ENCODE results near the gene CDK19. TPM values are rescaled to one million over a fixed set of nuclear protein-coding genes. Genes with fewer than 3 reads are reported as not detected.
A peak's percentile ranks its signal among the peaks of the same experiment; 100 is the strongest.
"Not testable (repeated sequence)": the region's sequence is repeated elsewhere in the genome, so short reads cannot be mapped to it uniquely, and the experiment has no call there.

Gene CDK19
- polyA plus RNA-seq, 3 donors from 2014 or later, result 1.7 to 5.2 (median 2.4) TPM

- Mint-ChIP-seq H3K9me3 (no peaks in the 10 kb centered on the region), H3K4me3 (no peak overlapping the region), H3K27me3 (ENCODE audit: low read depth in 3 of 3) (no peaks in the 10 kb centered on the region), H3K4me1 (peaks cover 31 to 46% of the 10 kb centered on the region in 2 donors), H3K36me3 (peaks cover 5 to 6% (median 5%) of the 10 kb centered on the region in 3 donors), H3K27ac (peak overlapping the region in 3 of 6 donors; percentile 3 to 33 (median 3))
- DNase-seq, result no peak
These were observed 54.7 kb downstream of the CDK19 start for GRCh38 chr6:110760589-110760988.

- not testable (repeated sequence) for H3K27me3 Mint-ChIP-seq (ENCODE audit: low read depth in 3 of 3); H3K27ac Mint-ChIP-seq; H3K4me3 Mint-ChIP-seq; H3K9me3 Mint-ChIP-seq; DNase-seq
- Mint-ChIP-seq H3K4me1 (peaks cover 35 to 51% of the 10 kb centered on the region in 2 donors), H3K36me3 (peaks cover 5 to 11% (median 5%) of the 10 kb centered on the region in 3 donors)
These were observed 55.2 kb downstream of the CDK19 start for GRCh38 chr6:110760098-110760497.

GRCh38 chr6:110757926-110758325, 57.3 kb downstream of the CDK19 start:
- DNase-seq, result no peak
- no peak overlapping the region for H3K4me3 Mint-ChIP-seq
- peaks cover 0 to 2% (median 0%) of the 10 kb centered on the region in 3 donors for H3K27me3 Mint-ChIP-seq (ENCODE audit: low read depth in 3 of 3)
- H3K27ac Mint-ChIP-seq, result peak overlapping the region in 2 of 6 donors; percentile 19 to 57
- H3K4me1 Mint-ChIP-seq, result peaks cover 35 to 53% of the 10 kb centered on the region in 2 donors
- H3K36me3 Mint-ChIP-seq, result peaks cover 0 to 7% (median 0%) of the 10 kb centered on the region in 3 donors
- no peaks in the 10 kb centered on the region for H3K9me3 Mint-ChIP-seq

- H3K4me1 Mint-ChIP-seq, result peaks cover 35 to 47% of the 10 kb centered on the region in 2 donors
- H3K27ac Mint-ChIP-seq, result peak overlapping the region in 4 of 6 donors; percentile 8 to 58 (median 38)
- peak in 1 of 3 donors; percentile 7 for DNase-seq
- peaks cover 0 to 2% (median 0%) of the 10 kb centered on the region in 3 donors for H3K27me3 Mint-ChIP-seq (ENCODE audit: low read depth in 3 of 3)
- no peaks in the 10 kb centered on the region for H3K9me3 Mint-ChIP-seq
- peaks cover 0 to 7% (median 0%) of the 10 kb centered on the region in 3 donors for H3K36me3 Mint-ChIP-seq
- peak overlapping the region; percentile 5 to 57 (median 11) for H3K4me3 Mint-ChIP-seq
These were observed 58.5 kb downstream of the CDK19 start for GRCh38 chr6:110756817-110757216.

- peaks cover 0 to 7% (median 0%) of the 10 kb centered on the region in 3 donors for H3K36me3 Mint-ChIP-seq
- H3K27ac Mint-ChIP-seq, result peak overlapping the region in 3 of 6 donors; percentile 17 to 69 (median 43)
- peaks cover 0 to 2% (median 0%) of the 10 kb centered on the region in 3 donors for H3K27me3 Mint-ChIP-seq (ENCODE audit: low read depth in 3 of 3)
- H3K4me1 Mint-ChIP-seq, result peaks cover 27 to 36% of the 10 kb centered on the region in 2 donors
- no peak for DNase-seq
- no peak overlapping the region for H3K4me3 Mint-ChIP-seq
- H3K9me3 Mint-ChIP-seq, result no peaks in the 10 kb centered on the region
These were observed 59.8 kb downstream of the CDK19 start for GRCh38 chr6:110755411-110755834.

GRCh38 chr6:110753936-110754668, 61.2 kb downstream of the CDK19 start:
- not testable (repeated sequence) for H3K27me3 Mint-ChIP-seq (ENCODE audit: low read depth in 3 of 3); H3K9me3 Mint-ChIP-seq; H3K4me3 Mint-ChIP-seq; DNase-seq; H3K27ac Mint-ChIP-seq; H3K36me3 Mint-ChIP-seq
- H3K4me1 Mint-ChIP-seq, result peaks cover 29 to 40% of the 10 kb centered on the region in 2 donors

GRCh38 chr6:110748453-110748852, 66.8 kb downstream of the CDK19 start:
- no peak for DNase-seq
- Mint-ChIP-seq H3K27ac (no peak overlapping the region), H3K27me3 (ENCODE audit: low read depth in 3 of 3) (no peaks in the 10 kb centered on the region), H3K36me3 (no peaks in the 10 kb centered on the region), H3K9me3 (peaks cover 0 to 5% (median 0%) of the 10 kb centered on the region in 6 donors), H3K4me3 (no peak overlapping the region), H3K4me1 (peaks cover 3 to 7% of the 10 kb centered on the region in 2 donors)

- peak overlapping the region in 1 of 6 donors; percentile 7 for H3K27ac Mint-ChIP-seq
- no peak overlapping the region for H3K4me3 Mint-ChIP-seq
- H3K9me3 Mint-ChIP-seq, result peaks cover 9 to 23% (median 15%) of the 10 kb centered on the region in 6 donors
- H3K4me1 Mint-ChIP-seq, result peaks cover 3 to 7% of the 10 kb centered on the region in 2 donors
- peaks cover 12 to 16% (median 16%) of the 10 kb centered on the region in 3 donors for H3K36me3 Mint-ChIP-seq
- no peak for DNase-seq
- no peaks in the 10 kb centered on the region for H3K27me3 Mint-ChIP-seq (ENCODE audit: low read depth in 3 of 3)
These were observed 68.6 kb downstream of the CDK19 start for GRCh38 chr6:110746680-110747079.

GRCh38 chr6:110744991-110745390, 70.3 kb downstream of the CDK19 start:
- DNase-seq, result no peak
- peaks cover 11 to 34% (median 26%) of the 10 kb centered on the region in 6 donors for H3K9me3 Mint-ChIP-seq
- no peak overlapping the region for H3K4me3 Mint-ChIP-seq
- no peak overlapping the region for H3K27ac Mint-ChIP-seq
- H3K4me1 Mint-ChIP-seq, result peaks cover 0 to under 1% of the 10 kb centered on the region in 2 donors
- H3K36me3 Mint-ChIP-seq, result peaks cover 24 to 31% (median 31%) of the 10 kb centered on the region in 3 donors
- H3K27me3 Mint-ChIP-seq (ENCODE audit: low read depth in 3 of 3), result peaks cover 0 to 1% (median 0%) of the 10 kb centered on the region in 3 donors

GRCh38 chr6:110742552-110742951, 72.7 kb downstream of the CDK19 start:
- H3K27ac Mint-ChIP-seq; H3K27me3 Mint-ChIP-seq (ENCODE audit: low read depth in 3 of 3); H3K4me3 Mint-ChIP-seq; DNase-seq; H3K4me1 Mint-ChIP-seq: not testable (repeated sequence)
- peaks cover 32 to 36% (median 36%) of the 10 kb centered on the region in 3 donors for H3K36me3 Mint-ChIP-seq
- H3K9me3 Mint-ChIP-seq, result peaks cover 11 to 34% (median 26%) of the 10 kb centered on the region in 6 donors

- H3K4me3 Mint-ChIP-seq, result no peak overlapping the region
- peaks cover 32 to 42% (median 36%) of the 10 kb centered on the region in 3 donors for H3K36me3 Mint-ChIP-seq
- peaks cover 0 to 1% (median 0%) of the 10 kb centered on the region in 3 donors for H3K27me3 Mint-ChIP-seq (ENCODE audit: low read depth in 3 of 3)
- no peaks in the 10 kb centered on the region for H3K4me1 Mint-ChIP-seq
- no peak for DNase-seq
- H3K9me3 Mint-ChIP-seq, result peaks cover 11 to 34% (median 26%) of the 10 kb centered on the region in 6 donors
- peak overlapping the region in 1 of 6 donors; percentile 41 for H3K27ac Mint-ChIP-seq
These were observed 73.8 kb downstream of the CDK19 start for GRCh38 chr6:110741517-110741916.

GRCh38 chr6:110738899-110739365, 76.3 kb downstream of the CDK19 start:
- no peak for DNase-seq
- Mint-ChIP-seq H3K4me3 (no peak overlapping the region), H3K27ac (no peak overlapping the region), H3K9me3 (peaks cover 11 to 34% (median 26%) of the 10 kb centered on the region in 6 donors), H3K4me1 (no peaks in the 10 kb centered on the region), H3K36me3 (peaks cover 36 to 47% (median 36%) of the 10 kb centered on the region in 3 donors), H3K27me3 (ENCODE audit: low read depth in 3 of 3) (peaks cover 0 to 7% (median 2%) of the 10 kb centered on the region in 3 donors)

GRCh38 chr6:110735666-110736065, 79.6 kb downstream of the CDK19 start:
- Mint-ChIP-seq H3K27ac (no peak overlapping the region), H3K4me3 (no peak overlapping the region), H3K27me3 (ENCODE audit: low read depth in 3 of 3) (peaks cover 0 to 5% (median 2%) of the 10 kb centered on the region in 3 donors), H3K4me1 (no peaks in the 10 kb centered on the region), H3K9me3 (peaks cover under 1 to 3% (median 1%) of the 10 kb centered on the region in 6 donors), H3K36me3 (peaks cover 18 to 27% (median 19%) of the 10 kb centered on the region in 3 donors)
- DNase-seq, result no peak

- no peak for DNase-seq
- no peak overlapping the region for H3K4me3 Mint-ChIP-seq
- peaks cover 5 to 9% of the 10 kb centered on the region in 2 donors for H3K4me1 Mint-ChIP-seq
- H3K27ac Mint-ChIP-seq, result no peak overlapping the region
- peaks cover 7 to 15% (median 7%) of the 10 kb centered on the region in 3 donors for H3K36me3 Mint-ChIP-seq
- no peaks in the 10 kb centered on the region for H3K9me3 Mint-ChIP-seq
- H3K27me3 Mint-ChIP-seq (ENCODE audit: low read depth in 3 of 3), result peaks cover 0 to 5% (median 2%) of the 10 kb centered on the region in 3 donors
These were observed 83.4 kb downstream of the CDK19 start for GRCh38 chr6:110731898-110732297.

Data from immature natural killer cell (primary cell).